BE2C (cell line): ENCODE results near the gene CCDC136.

Source experiments
- DNase-seq: peaks from one replicate; pipeline ENCODE4 v3.0.0-alpha.2; 2020
- H3K27me3 ChIP-seq: fragments of 250-450 bp; sonication (Bioruptor Pico); 2 replicates; pipeline ENCODE4 v1.5.1; 2020; ENCODE audit warnings: mild to moderate bottlenecking
- H3K36me3 ChIP-seq: fragments of 250-450 bp; sonication (Bioruptor Pico); 2 replicates; pipeline ENCODE4 v1.5.1; 2020; ENCODE audit warnings: mild to moderate bottlenecking
- H3K4me1 ChIP-seq: fragments of 250-450 bp; sonication (Bioruptor Pico); 2 replicates; pipeline ENCODE4 v1.5.1; 2020
- H3K4me3 ChIP-seq: 2 replicates; pipeline ENCODE4 v1.5.1; 2011; ENCODE audit warnings: low read depth, low read length
- H3K9me3 ChIP-seq: fragments of 250-450 bp; sonication (Bioruptor Pico); 2 replicates; pipeline ENCODE4 v1.5.1; 2020
- TF ChIP-seq, protein P1 (sequence below): IDR thresholded peaks from 2 replicates; pipeline ENCODE4 v1.5.1; 2012; ENCODE audit warnings: mild to moderate bottlenecking, low read depth, low read length

The CCDC136 gene

DNA sequence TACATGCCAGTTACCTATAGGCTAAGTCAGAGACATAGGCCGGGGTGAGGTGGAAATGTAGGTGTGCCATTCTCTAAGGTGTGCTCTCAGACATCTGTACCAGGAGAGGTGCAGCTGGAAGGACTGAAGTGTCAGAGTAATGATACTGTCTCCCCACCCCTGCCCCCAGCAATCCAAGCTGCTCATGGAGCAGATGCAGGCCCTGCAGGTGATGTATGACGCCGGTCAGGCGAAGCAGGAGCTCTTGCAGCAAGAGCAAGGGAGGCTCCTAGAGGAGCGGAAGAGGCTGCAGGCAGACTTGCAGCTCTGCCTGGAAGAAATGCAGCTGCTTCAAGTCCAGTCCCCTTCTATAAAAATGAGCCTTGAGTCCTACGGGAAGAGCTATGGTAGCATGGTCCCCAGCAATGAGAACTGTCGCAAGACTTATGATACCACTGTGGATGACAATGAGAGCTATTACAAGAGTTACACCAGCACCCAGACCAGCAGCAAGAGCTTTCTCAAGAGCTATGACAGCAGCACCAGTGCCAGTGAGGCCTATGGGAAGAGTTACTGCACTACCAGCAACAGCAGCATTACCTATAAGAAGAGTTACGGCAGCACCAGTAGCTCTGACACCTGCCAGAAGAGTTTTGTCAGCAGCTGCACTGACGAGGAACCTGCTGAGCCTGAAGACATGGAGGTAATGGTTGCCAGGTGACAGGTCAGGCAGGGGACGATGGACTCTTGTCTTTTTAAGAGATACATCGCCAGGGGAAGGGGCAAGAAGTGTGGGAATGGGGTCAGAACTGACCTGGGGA is 20.1 kb downstream of the CCDC136 start:
- no peaks in the 10 kb centered on the region for H3K27me3 ChIP-seq

DNA sequence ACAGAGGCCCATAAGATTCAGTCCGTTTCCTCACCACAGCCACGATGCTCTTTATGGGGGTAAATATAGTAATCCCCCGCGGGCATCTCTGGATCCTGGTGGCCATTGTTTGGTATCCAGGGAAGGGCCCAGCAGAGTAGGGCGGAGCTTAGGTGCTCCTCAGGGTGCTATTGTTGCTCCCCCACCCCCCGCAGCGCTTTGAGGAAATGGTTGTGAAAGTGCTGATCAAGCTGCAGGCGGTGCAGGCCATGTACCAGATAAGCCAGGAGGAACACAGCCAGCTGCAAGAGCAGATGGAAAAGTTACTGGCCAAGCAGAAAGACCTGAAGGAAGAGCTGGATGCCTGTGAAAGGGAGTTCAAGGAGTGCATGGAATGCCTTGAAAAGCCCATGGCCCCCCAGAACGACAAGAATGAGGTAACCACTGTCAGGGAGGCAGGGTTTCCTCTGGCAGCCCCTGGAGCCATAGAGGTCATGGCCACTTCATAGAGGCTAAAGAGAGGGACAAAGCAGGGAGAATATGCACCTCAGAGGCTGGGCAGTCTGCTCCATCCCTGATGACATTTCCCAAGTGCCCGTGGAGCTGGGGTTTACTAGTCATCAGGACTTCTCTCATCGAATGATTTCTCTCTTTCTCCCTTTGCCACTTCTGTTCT is 20.9 kb downstream of the CCDC136 start:
- DNase-seq = no peak
- H3K36me3 ChIP-seq = peaks cover 62% of the 10 kb centered on the region
- TF ChIP-seq, protein P1, sequence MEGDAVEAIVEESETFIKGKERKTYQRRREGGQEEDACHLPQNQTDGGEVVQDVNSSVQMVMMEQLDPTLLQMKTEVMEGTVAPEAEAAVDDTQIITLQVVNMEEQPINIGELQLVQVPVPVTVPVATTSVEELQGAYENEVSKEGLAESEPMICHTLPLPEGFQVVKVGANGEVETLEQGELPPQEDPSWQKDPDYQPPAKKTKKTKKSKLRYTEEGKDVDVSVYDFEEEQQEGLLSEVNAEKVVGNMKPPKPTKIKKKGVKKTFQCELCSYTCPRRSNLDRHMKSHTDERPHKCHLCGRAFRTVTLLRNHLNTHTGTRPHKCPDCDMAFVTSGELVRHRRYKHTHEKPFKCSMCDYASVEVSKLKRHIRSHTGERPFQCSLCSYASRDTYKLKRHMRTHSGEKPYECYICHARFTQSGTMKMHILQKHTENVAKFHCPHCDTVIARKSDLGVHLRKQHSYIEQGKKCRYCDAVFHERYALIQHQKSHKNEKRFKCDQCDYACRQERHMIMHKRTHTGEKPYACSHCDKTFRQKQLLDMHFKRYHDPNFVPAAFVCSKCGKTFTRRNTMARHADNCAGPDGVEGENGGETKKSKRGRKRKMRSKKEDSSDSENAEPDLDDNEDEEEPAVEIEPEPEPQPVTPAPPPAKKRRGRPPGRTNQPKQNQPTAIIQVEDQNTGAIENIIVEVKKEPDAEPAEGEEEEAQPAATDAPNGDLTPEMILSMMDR = no peak
- H3K4me3 ChIP-seq = no peak overlapping the region
- no peaks in the 10 kb centered on the region for H3K9me3 ChIP-seq
- H3K4me1 ChIP-seq = no peaks in the 10 kb centered on the region
- H3K27me3 ChIP-seq = no peaks in the 10 kb centered on the region

More for the DNA sequence above, 20.1 kb downstream of the CCDC136 start:
- no peaks in the 10 kb centered on the region for H3K9me3 ChIP-seq
- H3K4me1 ChIP-seq = no peaks in the 10 kb centered on the region
- no peak for DNase-seq
- H3K4me3 ChIP-seq = no peak overlapping the region
- H3K36me3 ChIP-seq = peaks cover 68% of the 10 kb centered on the region
- TF ChIP-seq, protein P1 = no peak

- H3K4me1 ChIP-seq = no peaks in the 10 kb centered on the region
- no peaks in the 10 kb centered on the region for H3K9me3 ChIP-seq
- H3K36me3 ChIP-seq = peaks cover 52% of the 10 kb centered on the region
- TF ChIP-seq, protein P1 = no peak
- no peaks in the 10 kb centered on the region for H3K27me3 ChIP-seq
- no peak for DNase-seq
- H3K4me3 ChIP-seq = no peak overlapping the region
Measured at GRCh38 chr7:128814499-128814898, 22.7 kb downstream of the CCDC136 start.

DNA sequence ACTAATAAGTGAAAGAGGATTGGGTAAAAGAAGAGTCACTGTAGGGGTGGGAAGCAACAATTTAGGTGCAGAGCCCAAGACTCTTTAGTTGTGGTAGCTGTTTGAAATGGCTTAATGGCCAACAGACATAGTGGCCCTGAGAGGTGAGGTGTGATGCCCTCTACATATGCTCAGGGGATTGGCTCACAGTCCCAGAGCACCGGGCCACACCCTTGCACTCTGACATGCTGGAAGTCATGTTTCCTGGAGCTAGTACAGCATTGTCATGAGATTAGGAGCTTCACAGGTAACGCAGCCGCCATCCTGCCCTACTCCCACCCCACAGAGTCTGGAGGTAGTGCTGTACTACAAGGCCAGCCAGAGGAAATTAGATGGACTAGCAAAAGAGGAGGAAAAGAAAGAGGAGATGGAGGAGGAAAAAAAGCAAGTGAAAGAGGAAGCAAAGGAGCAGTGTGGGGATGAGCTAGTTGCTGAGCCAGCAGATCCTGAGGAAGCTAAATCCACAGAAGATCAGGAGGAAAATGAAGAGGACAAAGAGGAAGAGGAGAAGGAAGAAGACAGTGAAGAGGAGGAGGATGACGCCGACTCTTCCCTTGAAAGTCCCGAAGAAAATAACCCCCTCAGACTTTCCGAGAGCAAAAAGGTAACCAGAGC is 23.6 kb downstream of the CCDC136 start:
- peaks cover 45% of the 10 kb centered on the region for H3K36me3 ChIP-seq
- H3K4me3 ChIP-seq = no peak overlapping the region
- H3K9me3 ChIP-seq = no peaks in the 10 kb centered on the region
- TF ChIP-seq, protein P1 = no peak
- no peaks in the 10 kb centered on the region for H3K4me1 ChIP-seq
- H3K27me3 ChIP-seq = no peaks in the 10 kb centered on the region
- no peak for DNase-seq

GRCh38 chr7:128818694-128819093 is 26.9 kb downstream of the CCDC136 start:
- TF ChIP-seq, protein P1 = no peak
- H3K4me3 ChIP-seq = no peak overlapping the region
- H3K4me1 ChIP-seq = no peaks in the 10 kb centered on the region
- H3K27me3 ChIP-seq = no peaks in the 10 kb centered on the region
- H3K9me3 ChIP-seq = no peaks in the 10 kb centered on the region
- H3K36me3 ChIP-seq = peaks cover 19% of the 10 kb centered on the region
- no peak for DNase-seq

DNA sequence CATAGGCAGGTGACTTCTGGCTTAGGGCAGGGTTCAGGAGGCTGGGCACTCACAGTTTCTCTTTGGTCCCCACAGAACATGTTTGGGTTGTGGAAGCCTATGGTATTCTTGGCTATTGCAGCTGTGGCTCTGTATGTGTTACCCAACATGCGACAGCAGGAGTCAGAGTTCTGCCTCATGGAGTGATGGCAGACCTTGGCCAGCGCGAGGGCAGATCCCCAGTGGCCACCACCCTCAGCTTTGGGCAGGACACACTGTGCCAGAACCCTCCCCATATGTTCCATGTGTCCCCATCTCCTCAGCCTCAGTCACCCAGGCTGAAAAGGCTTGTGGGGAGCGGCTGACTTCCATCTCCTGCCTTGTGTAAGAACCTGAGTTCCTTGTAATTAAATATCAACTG is 30.0 kb downstream of the CCDC136 start:
- H3K9me3 ChIP-seq = no peaks in the 10 kb centered on the region
- H3K4me3 ChIP-seq = no peak overlapping the region
- DNase-seq = no peak
- H3K36me3 ChIP-seq = peaks cover 10% of the 10 kb centered on the region; the same call in 1 of the 2 replicates
- no peaks in the 10 kb centered on the region for H3K27me3 ChIP-seq
- TF ChIP-seq, protein P1 = no peak; the same call in 1 of the 2 replicates
- H3K4me1 ChIP-seq = no peaks in the 10 kb centered on the region
